GM19438 (cell line): Measurements from ENCODE around the gene MACROH2A1.

Source experiments
- ATAC-seq: cut with Tn5 transposase; IDR thresholded peaks from one replicate; pipeline ENCODE4 v1.9.1; 2021; ENCODE audit warnings: low read depth; ENCODE audit not compliant: unreplicated experiment

MACROH2A1 gene

GRCh38 chr5:135320718-135321484, 78.1 kb downstream of the MACROH2A1 start:
- ATAC-seq = no peak

- ATAC-seq = no peak
Observed at GRCh38 chr5:135319928-135320606, 79.0 kb downstream of the MACROH2A1 start.

DNA sequence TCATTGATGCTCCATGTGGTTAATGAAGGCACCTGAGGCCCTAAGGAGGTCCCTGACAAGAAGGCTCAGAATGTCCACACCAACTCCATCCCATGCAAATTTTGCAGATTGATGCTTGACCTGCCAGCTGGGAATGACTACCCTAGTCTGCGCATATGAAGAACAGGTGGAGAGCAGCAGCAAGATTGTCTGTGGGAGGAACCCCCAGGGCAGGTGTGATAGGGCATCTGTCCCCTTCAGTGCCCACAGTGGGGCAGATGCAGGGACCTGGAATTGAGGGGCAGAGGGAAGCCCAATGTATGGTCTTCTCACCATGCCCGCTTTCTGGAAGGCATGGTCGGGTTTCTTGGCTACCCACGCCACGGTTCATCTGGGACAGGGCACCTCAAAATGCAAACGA, 79.6 kb downstream of the MACROH2A1 start:
- no peak for ATAC-seq

- no peak for ATAC-seq
Observed at GRCh38 chr5:135318924-135319323, 80.1 kb downstream of the MACROH2A1 start.

- no peak for ATAC-seq
Observed at GRCh38 chr5:135318037-135318436, 81.0 kb downstream of the MACROH2A1 start.

DNA sequence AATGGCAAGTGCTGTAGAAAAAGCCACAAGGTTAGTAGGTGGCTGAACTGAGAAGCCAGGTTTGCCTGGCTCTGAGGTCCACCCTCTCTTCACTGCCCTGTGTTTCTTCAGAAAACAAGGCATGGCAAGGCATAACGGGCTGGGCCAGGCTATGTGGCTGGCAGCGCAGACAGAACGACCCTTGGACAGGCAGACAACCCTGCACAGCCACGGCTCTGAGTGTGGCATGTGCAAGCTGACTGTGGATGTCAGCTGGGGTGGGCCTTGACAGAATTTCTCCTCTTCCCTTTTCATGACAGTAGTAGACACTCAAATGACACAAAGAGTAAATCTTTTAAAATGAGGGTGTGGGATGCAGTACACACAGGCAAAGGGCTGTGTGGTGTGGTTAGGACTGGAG, 81.7 kb downstream of the MACROH2A1 start:
- ATAC-seq = no peak

DNA sequence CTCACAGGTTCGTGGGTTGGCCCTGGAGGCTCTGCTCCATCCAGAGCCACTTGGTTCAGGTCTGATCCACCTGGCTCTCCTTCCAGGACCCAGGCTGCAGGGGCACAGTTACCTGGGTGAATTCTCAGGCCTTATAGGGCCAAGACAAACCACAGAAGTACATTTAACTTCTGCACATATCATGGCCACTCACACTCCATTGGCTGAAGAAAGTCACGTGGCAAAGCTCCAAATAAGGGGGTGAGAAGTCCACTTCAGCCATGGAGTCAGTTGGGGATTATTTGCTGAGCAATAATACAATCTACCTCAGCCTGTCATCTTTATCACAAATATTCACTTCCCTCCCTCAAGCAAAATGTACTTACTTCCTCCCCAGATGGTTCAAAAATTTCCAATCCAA, 83.6 kb downstream of the MACROH2A1 start:
- no peak for ATAC-seq

GRCh38 chr5:135313946-135314345, 85.1 kb downstream of the MACROH2A1 start:
- ATAC-seq = peak; percentile 30

DNA sequence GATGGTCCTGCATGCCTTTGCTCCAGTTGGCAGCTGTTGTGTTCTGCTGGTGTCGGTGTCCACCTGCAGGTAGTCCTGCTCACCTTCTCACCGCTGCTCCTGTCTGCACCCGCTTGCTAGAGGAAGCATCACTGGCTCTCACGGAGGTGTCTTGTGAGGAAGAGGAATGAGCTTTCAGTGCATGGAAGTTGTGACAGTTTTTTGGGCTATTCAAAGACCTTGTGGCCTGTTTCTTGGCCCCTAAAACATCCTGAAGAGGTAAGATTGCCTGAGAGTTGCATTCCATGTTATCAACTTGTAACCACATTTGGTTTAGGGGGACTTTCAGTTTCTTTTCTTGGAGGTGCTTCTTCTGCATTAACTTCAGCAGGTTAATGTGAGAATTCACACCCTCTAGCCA, 85.6 kb downstream of the MACROH2A1 start:
- ATAC-seq = peak; percentile 77

GRCh38 chr5:135312255-135312935, 86.6 kb downstream of the MACROH2A1 start:
- no peak for ATAC-seq

GRCh38 chr5:135310328-135310989, 88.6 kb downstream of the MACROH2A1 start:
- no peak for ATAC-seq

DNA sequence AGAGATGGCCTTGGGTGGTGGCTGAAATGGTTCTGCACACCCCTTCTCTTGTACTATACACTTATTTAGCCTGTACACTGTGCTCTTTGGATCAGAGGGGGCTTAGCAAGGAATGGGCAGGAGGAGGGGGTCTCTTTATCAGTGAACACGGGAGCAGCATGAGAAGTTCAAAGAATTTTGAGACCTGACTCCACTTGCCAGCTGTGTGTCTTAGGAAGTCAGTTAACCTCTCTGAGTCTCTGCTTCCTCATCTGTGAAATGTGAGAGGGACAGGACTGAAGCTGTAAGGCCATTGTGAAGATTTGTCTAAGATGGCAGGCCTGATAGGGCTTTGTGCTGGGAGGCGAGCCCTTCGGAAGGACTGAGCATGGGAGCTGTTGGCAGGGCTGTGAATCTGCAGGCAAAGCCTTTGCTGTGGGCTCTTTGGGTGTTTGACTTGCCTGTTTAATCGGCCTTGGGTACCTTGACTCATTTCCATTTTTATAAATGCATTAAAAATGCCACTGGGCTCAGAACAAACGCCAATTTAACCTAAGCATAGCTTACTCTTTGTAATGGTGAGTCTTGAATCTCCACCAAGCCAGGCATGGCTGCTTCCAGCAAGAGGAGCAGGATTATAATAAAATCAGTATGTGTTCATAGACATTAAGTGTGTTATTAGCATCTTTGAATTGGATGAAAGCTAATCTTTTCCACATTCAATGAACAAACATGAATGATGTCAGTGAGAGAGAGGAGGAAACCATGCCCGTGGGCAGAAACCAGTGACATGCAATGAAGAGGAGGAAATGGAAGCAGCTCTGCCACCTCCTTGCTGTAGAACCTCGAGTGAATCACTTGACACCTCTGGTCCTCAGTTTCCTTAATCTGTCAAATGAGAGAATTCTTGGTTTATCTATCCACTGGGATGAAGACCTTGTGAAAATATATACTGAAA, 89.4 kb downstream of the MACROH2A1 start:
- no peak for ATAC-seq

DNA sequence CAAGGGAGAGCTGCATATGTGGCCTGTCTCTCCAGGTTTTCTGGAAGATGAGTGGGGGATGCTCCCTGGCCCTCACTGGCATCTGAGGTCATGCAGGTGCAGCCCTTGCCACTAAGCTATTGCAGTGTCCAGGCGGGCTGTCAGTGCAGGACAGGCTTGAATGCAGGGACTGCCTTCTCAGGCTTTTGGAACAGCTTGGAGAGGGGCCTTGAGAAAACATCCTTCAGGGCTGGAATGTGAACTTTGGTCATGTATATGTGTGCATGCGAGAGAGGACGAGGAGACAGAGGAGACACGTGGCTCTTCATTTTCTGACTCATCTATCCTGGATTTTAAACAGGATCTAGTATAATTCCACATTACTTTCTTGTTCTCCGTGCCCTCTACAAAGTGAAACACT, 90.3 kb downstream of the MACROH2A1 start:
- ATAC-seq = no peak

- no peak for ATAC-seq
Observed at GRCh38 chr5:135308245-135308644, 90.8 kb downstream of the MACROH2A1 start.

DNA sequence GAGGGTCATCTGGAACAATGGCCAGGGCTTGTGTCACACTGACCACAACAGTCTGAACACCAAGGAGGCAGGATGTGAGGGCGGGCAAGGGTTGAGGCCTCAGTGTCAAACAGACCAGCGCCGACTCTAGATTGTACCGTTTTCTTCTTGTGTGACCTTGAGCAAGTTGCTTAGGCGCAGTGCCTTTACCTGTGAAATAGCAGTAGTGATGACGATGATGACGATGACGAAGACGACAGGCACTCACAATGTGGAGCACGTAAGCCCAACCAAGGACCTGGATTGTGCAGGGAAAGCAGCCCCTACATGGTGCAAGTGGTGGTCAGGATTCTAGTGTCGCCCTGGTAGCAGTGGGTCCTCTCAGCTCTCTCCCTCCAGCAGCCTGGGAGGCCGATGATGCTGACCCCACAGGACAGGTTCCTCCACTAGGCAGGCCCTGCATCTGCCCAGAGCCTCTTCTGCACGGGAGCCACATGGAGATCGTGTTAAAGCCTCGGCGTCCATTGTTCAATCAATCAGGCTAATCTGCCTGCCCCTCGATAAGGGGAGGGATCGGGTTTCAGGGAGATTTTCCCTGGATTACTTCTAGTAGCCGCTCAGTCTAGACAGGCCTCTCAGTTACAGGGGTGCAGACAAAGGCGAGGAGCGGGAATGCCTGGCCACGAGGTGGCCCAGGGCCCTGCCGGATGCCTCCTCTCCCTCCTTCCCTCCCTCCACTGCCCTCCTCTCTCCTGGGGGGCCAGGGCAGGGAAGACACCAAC, 91.7 kb downstream of the MACROH2A1 start:
- no peak for ATAC-seq

DNA sequence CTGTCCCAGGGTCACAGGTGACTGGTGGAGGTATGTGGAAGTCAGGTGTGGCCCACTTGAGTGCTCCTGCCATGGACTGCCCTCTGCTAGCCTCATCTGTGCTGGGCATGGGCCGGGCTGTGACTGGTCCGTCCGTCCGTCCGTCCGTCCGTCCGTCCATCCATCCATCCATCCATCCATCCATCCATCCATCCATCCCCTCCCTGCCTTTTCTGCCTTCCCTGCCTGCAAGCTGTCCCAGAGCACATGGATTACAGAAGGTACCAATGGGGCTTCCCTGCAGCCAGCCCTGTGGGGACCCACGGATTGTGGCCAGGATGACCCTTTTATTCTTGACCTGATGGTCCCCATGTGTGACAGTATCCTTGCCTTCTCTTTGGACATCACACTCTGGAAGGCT, 92.5 kb downstream of the MACROH2A1 start:
- no peak for ATAC-seq

- ATAC-seq = no peak
Observed at GRCh38 chr5:135304352-135305221, 94.4 kb downstream of the MACROH2A1 start.

DNA sequence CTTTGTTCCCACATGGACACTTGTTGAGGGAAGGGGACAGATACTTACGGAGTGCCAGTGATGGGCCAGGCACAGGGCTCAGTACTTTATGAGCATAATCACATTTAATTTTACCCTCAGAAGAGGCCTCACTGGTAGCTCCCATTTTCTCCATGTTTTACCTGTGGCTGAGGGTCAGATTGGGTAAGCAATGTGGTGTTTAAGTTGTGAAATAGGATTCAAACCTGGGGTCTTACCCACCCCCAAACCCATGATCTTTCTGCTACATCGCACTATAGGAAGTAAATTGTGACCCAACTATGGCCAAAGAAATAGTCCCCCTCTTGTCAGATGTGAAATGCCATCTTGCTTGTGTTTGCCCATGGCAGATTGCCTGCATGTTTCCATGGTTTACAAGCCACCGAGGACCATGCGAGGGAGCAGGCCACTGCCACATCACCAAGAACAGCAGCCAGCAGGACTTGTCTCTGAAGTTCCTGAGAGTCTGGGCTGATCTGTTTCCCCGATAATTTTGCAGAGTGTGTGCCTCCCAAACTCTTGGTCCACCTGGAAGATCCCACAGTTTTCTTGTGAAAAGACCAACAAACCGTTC, 95.4 kb downstream of the MACROH2A1 start:
- ATAC-seq = no peak
